ENCODE results near the gene ELFN1. TPM values are rescaled to one million over a fixed set of nuclear protein-coding genes. Genes with fewer than 3 reads are reported as not detected.

Gene ELFN1
- total RNA-seq, 1 donor from 2014 or later = 9.5 TPM

DNA sequence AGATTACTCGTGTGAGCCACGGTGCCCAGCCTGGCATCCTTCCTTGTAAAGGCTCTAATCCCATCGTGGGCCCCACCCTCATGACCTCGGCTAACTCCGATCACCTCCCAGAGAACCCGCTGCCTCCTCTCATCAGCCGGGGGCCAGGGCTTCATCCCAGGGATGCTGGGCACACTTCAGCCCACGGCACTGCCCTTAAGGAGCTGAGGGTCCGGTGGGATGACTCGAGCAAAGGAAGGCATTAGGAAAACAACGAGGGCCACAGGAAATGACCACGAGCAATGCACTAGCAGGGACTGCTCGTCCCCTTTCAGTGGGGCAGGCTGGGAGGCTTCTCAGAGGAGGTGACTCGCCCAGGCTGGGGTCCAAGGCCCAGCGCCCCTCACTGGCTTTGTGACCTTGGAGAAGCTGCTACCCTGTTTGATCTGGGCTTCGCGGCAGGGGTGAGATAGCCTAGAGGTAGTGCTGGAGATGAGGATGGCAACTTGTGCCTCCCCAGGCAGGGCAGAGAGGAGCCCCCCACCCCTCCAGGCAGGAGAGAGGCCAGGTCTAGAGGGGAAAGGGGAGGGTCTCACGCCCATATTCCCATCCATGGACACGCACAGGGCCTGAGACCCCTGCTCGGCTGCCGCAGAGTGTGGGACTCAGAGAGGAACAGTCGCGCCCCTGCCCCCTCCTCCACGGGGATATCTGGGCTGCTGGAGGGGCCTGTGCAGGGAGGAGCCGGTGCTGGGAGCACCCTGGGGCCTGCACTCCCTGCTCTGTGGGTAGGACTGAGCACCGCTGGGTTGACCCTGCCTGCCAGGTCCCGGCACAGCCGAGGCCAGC is 26.8 kb downstream of the ELFN1 start:
- no peak for DNase-seq

DNA sequence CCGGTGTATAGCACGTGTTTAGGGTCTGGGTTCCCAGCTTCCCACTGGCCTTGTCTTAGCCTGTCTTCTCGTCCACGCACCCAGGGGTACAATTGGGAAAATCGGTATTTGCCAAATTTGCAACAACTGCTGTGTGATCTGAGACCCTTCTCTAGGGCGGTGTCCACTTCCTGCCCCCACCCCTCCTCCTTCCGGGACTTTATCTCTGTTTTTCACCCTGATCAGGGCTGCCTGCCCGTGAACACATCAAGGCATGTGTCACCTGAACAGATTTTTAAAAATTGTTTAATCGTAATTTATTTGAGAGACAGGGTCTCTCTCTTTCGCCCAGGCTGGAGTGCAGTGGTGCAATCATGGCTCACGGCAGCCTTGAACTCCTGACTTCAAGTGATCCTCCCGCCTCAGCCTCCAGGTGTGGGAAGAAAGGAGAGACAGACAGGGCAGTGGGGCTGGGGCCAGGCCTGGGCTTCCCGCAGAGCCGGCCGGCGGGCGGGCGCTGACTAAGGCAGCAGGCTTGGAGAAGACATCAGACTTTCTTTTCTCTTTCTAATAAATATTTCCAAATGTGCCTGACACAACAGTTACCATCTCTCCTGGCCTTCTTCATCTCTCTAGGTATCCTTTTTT is 27.5 kb downstream of the ELFN1 start:
- no peak for DNase-seq

DNA sequence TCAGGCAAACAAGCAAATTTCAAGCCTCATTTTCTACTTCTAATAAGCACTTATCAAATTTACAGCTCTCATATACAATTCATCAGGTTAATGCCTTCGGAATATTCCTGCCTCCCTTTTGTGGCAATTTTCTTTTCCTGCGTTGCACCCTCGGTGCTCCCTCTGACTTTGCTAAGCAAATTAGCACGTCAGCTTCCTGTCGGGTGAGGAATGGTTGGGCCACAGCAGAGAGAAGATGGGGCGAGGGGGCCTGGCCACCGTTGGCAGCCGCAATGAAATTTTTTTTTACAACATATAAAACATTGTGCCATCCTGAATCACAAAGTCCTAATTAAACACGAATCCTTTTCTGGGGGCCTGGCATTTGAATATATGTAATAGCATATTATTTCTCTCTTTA is 28.1 kb downstream of the ELFN1 start:
- no peak for DNase-seq

DNA sequence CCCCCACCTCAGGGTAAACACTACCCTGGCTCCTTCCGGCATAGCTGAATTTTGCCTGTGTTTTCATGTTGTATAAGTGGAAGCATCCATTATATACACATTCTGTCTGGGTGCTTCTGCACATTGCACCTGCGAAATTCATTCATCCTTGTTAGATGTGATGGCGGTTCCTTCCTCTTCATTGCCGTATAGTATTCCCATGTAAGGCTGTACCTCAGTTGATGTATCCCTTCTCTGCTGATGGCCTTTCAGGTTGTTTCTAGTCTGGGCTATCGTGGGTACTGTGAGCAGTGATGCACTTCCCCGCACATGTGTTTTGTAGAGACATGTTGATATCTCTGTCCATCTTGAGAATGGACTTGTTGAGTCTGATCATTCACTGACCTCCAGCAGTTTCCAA is 28.9 kb downstream of the ELFN1 start:
- no peak for DNase-seq

DNA sequence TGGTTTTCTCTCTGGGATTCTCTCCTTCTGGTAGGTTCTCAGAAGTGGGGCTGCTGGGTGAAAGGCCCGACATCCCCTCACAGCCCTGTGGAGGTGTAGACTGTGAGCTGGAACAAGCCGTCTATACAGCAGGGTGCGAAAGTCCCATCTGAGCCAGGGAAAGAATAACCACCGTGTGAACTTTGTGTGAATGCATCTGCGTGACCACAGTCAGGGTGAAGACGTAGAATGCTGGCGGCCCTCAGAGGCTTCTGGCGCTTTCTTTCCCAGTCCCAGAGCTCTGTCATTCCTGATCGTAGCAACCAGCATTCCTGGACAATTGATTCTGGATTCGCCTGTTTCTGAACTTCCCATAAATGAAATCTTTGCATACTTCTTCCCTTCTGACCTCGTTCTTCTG is 30.0 kb downstream of the ELFN1 start:
- DNase-seq = no peak

DNA sequence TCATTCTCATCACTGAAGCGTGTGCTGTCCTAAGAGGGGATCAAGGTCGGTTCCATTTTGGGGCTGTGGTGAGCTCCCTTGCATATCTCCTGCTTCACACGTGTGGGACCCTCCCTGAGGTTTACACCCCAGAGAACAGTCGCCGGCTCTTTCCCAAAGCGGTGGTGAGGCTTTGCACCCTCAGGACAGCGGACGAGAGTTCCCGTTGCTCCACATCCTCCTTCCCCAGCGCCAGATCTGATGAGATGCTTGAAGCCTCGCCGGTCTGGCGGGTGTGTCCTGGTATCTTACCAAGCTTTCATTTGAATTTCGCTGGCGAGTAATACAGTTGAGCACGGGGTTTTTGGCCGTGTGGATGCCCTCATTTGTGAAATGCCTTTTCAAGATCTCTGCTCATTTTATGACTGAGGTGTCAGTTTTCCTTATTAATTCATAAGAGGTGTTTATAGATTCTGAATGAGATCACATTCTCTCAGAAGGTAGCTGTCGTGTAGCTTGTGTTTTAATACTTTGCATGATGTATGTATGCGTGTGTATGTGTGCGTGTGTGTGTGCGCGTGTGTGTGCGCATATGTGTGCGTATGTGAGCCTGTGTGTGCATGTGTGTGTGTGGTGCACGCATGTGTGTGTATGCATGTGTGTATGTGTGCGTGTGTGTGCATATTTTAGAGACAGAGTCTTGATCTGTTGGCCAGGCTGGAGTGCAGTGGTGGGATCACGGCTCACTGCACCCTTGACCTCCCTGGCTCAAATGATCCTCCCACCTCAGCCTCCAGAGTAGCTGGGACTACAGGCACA is 30.7 kb downstream of the ELFN1 start:
- no peak for DNase-seq

DNA sequence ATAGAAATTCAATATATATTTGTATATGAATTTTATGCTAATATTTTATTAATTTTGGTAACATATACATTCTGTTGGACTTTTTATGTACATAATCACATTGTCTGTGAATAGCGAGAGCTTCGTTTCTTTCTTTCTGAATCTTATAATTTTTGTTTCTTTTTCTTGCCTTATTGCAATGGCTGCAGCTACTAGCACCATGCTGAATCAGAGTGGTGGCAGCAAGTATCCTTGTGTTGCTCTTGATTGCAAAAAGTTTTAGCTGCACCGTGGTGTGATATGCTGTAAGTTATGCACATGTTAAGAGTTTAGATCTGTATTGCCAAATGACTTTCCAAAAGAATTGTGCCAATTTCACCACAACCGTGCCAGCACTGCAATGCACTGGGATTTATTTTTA is 32.6 kb downstream of the ELFN1 start:
- no peak for DNase-seq

DNA sequence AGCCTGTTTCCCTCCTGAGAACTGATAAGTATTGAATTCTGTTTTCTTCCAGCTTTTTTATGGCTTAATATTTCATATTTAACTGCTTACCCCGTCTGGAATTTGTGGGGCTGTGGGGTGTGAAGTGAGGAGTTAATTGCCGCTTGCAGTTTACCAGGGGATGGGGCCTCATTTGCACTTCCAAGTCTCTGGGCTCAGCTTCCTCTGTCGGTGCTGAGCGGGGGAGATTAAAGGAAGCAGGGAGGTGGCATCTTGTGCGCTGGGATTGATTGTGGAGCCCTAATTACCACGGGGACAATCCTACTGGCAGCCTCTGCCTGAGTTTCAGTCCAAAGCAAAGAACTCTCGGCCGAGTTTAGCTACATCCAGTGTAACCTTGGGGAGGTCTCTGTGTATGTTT is 33.4 kb downstream of the ELFN1 start:
- no peak for DNase-seq

DNA sequence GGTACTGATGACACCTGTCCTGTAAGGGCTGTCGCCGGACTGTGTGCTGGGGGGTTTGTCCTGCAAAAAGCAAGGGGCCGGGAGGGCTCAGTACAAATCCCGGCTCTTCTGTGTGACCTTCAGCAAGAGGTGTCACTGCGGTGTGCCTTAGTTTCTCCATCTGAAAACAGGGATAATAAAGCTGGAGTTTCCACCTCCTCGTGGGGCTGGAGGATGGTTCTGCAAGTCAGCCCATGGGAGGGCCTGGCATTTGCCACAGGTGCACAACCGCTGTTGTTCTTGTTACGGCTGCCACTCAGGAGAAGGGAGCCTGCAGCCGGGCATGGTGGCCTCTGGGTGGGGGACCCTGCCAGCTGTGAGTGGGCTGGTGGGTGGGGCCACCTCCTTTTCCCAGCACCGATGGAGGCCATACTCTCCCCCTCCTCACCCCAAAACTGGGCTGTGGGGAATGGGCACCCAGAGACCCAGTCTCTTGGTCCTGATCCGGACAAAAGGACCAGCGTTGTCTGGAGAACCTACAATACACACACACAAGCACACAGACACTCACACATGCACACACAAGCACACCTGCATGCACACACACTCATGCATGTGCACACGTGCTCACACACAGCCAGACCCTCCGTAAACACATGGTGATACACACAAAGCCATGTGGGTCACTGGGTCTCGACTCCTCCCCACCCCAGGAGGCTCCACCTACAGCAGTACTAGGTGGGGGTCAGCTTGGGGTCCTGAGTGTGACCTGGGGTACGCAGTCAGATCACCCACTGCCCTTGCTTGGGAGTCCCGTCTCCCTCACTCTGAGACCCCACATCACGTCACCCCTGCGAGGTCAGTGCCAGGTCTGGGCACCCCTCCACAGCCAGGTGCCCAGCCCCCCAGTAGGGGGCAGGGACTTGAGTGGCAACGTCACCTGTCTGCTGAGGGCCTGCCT is 34.1 kb downstream of the ELFN1 start:
- no peak for DNase-seq

DNA sequence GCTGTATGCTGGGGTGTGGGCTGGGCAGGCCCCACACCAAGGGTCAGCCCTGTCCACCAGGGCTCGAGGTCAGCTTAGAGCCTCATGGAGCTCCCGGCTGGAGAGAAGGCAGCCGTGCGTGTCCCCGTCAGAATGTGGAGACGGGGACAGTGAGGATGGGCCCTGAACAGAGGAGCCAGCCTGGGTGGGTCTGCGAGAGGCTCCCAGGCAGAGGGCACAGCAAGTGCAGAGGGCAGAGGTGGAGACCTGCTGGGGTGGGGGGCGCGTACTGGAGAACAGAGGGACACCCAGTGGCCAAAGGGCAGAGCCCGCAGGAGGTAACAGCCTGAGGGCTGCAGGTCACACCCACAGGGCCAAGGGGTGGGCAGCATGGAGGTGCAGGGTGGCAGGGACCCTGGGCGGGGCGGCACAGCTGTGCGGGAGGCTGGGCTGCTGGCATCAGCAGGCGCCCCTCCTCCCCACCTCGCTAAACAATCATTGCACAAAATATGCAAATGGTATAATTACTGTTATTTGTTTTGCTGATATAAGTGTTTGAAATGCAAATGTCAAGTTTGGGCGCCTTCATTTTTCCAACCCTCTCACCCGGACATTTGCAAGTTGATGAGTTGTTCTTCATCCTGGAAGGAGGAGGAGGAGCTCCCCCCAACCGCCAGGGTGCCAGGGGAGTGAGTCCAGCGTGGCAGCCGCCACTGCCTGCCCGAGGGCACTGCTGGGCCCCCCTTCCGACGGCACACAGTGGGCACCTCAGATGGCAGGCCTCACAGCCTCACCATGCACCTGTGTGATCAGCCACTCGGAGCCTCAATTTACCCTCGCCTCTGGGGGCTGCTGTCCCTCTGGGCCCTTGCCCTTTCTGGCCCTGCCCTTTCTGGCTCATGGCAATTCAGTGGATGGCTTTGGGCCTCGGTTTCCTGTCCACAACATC is 35.0 kb downstream of the ELFN1 start:
- no peak for DNase-seq

DNA sequence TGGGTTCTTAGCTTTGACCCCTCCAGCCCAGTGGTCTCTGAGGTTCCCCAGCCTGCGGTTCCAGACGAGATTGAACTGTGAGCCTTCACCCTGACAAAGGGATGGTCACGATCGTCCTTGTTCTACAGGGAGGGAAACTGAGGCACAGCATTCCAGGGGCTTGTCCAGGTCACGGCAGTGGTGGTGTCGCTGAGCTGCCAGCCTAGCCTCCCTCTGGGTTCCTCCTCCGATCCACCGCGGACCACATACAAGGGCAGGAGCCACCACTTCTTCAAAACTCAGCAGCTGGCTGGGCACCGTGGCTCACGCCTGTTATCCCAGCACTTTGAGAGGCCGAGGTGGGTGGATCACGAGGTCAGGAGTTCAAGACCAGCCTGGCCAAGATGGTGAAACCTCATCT is 35.8 kb downstream of the ELFN1 start:
- DNase-seq = no peak

DNA sequence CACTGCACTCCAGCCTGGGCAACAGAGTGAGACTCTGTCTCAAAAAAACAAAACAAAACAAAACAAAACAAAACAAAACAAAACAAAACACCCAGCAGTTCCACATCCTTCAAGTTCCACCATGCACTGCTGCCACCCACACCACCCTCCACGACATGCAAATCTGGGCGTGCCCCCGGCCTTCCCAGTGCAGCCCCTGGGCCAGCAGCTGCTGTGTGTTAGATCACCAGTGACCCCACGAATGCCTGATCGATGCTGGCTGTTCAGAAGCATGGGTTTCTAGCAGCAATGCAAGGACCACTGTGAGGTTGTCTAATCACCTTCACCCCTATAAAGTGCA is 36.3 kb downstream of the ELFN1 start:
- DNase-seq = no peak

DNA sequence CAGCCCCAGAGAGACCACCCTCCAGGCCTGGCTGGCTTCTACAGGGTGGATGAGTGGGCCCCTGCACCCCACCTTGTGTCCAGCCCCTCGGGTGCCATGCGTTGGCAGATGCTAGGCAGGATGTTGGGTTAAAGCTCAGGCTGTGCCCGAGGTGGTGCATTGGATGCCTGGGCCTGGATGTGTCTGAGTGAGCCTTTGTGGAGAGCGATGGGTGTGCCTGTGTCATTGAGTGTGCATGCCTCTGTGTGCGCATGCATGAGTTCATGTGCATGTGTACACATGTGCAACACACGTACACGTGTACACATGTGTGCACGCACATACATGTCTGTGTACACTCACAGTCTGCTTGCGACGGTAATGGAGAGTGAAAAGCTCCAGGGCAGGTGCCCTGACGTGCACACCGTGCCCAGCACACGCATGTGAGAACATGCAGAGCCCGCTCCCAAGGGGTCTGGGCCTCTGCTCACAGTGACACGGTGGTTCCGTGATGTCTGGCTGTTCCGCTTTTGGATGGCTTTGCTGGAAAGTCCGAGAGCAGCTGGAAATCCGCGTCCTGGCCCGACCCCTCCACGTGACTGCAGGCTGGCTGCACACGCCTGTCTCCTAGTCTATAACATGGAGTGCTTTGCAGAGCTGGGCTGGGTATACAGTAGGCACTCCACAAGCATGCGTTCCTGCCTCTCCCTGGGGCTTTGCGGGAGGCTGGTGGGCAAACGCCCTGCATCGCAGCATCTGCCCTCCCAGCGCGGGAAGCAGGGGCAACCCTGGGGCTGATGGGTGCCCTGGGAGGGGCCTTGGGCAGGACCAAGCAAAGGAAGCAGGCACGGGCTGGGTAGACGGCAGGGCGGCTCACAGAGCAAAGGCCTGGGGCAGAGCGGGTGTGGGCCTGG is 36.9 kb downstream of the ELFN1 start:
- DNase-seq = no peak

DNA sequence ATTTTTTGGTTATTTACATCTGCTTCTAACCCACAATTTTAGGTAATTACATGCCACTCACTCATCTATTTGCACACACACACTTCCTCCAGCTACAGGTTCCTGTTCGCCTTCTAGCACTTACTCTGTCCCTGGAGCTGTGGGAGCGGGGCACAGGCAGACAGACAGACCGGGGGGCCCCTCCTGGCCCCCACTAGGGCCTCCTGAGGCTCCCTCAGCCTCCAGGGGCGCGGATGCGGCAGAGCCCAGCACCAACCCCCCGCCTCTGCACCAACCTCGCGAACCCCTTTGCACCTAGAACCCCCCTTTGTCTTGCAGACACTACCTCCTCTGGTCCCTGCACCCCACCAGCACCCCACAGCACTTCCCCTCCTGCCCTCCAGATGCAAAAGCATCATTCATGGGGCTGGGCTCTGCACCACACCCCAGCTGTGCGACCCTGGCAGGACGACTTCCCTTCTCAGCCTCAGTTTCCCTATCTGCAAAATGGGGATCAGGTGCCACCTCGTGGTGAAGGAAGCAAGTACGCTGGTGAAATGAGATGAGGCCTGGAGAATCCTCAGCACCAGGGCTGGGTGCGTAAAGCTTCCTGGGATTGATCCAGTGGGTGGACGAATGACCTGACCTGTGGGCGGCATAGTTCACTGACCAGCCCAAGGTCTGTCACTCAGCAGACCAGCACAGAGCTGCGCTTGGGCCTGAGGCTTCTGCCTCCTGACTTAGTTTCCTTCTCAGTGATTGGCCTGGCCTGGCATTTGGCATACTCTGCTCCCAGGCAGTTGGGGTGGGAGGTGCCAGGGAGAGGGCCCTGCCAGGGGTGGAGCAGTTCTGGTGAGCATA is 37.9 kb downstream of the ELFN1 start:
- DNase-seq = no peak

DNA sequence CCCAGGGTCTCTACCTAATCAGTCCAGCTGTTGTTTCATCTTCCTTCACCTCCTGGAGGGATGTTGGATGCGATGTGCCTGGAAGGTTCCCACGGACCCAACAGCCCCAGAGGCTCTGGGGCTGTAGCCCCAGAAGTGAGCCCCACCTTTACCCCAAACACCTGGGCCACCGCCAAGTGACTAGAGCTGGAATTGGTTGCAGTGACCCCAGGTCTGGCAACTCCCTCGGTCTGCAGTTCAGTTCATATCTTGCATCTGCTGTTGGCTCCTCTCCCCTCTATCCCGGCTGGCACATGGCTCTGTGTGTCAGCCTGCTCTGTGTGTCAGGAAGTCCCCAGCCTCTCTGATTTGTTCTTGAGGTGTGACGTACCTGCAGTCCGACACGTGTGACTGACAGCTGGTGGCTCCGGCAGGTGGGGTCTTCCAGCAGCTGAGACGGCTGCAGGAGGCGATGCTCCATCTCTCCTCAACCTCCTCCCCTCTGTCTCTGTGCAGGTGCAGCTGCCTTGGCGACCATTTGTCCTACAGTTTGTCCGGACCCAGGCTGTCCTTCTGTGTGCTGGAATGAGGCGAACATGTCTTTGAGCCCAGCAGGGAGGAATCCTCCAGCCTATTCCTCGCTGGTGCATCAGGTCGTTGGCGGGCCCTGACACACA is 38.6 kb downstream of the ELFN1 start:
- no peak for DNase-seq

DNA sequence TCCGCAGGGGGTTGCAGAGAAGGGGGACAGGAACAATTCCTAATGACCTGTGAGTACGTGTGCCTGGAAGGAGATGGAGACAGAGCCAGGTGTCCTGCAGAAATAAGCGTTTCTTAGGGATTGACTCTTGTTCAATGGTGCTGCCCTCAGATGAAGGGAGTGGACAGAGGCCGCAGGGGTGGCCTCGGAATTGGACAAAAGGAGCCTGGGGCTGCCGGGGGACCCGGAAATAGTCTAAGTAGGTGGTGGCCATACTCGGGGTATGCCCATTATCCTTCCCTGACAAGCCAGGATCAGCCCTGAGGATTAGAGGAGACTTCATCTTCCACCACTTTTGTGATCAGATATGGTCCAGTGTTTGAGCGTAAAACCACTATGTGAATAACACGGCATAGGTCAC is 39.2 kb downstream of the ELFN1 start:
- DNase-seq = no peak

DNA sequence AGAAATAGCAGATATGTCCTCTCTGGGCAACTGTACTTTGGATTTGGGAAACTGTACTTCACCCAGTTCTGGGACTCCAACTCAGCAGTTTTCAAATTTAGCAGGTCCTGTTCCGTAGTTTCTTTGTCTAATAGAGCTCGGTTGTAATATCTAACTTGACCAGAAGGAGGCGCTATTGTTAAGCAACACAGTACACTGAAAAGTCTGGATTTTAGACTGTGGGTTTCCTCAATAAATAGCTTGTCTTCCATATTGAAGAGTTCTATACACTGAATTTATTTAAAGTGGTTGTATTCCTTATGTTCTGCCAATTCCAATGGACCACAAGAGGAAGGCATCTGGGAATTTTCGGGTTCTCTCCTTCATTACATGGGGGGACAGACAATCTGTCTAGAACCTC is 39.8 kb downstream of the ELFN1 start:
- no peak for DNase-seq

DNA sequence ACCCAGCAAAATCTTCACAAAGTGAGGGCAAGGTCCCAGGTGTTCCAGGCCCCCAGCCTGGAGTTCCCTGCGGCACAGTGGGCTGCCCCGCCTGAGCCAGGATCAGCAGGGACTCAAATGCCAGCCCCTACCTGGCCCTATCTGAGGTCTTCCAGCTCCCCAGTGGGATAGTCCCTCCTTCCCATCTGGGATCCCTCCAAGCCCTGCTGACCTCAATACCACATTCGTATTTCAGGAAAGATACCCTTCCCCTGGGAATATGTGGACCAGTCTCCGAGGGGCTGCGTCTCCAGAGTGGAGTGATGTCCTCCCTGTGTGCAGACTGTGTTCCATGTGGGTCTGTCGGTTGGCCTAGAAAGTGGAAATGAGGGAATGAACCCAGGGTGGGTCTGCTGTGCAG is 40.9 kb downstream of the ELFN1 start:
- DNase-seq = no peak

Measured in occipital lobe (tissue), 2 donors.